Body of pancreas (tissue), 4 donors: Measurements from ENCODE around the gene FMNL2.

ENCODE experiments used
- CTCF ChIP-seq, 7 experiments: fragments of 450-650 bp in 4 of 7; fragments of 200-600 bp in 3 of 7; sonication (generic) in 3 of 7; IDR thresholded peaks; one replicate each; pipeline ENCODE4 v1.5.1; 2016 to 2019; ENCODE audit warnings: antibody characterized with exemption in 7 of 7
- POLR2A ChIP-seq, 3 donors: fragments of 450-650 bp; IDR thresholded peaks; one replicate each; pipeline ENCODE4 v1.6.1; 2016; ENCODE audit warnings: antibody characterized with exemption in 3 of 3, mild to moderate bottlenecking in 2 of 3

- TF ChIP-seq CTCF (IDR thresholded peaks at IDR 0.05) (no peak), POLR2A (IDR thresholded peaks at IDR 0.05) (no peak)
Measured at GRCh38 chr2:152386266-152386665, 51.3 kb downstream of the FMNL2 start.
